Measurements from ENCODE around the gene SH2D5. TPM values are rescaled to one million over a fixed set of nuclear protein-coding genes. Genes with fewer than 3 reads are reported as not detected.
A peak's percentile ranks its signal among the peaks of the same experiment; 100 is the strongest.

The SH2D5 gene
- total RNA-seq, 2 experiments from 2014 or later: 2.7 to 2.8 TPM

DNA sequence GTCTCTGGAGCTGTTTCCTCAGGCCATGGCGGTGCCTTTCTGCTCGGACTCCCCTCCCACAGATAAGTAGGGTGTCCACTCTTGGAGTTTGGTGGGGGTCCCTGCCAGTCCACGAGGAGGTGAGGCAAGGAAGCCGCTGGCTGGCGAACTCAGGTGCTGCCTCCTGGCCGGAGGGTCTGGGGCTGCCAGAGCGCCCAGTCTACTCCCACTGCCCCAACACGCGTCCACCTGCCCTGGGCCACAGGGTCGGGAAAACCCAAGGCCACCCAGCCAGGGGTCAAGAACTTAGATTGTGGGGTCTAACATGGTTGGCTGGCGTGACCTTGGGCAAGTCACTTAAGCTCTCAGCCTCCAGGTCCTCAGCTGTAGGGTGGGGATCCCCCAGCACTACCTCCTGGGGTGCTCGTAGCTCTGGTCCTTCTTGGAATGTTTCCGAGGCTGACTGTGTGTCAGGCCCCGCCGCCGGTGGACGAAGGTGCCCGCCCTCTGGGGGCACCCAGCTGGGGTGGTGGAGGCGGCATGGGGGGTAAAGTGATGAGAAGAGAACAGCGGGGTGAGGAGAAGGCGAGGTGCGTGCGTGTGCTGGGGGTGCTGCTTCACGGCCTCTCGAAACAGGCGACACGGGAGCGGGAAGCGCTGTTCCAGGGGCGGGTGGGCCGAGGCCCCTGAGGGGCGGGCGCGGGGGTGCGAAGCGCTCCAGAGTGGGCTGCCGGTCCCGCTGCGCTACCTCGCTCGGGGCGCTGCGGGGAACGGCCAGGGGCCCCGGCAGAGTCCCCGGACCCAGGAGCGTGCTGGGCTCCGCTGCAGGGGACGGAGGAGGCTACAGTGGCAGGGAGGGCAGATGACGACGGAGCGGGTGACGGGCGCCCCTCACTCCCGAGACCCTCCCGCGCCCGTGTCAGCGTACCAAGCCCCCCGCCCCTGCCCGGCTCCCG, 1.2 kb downstream of the SH2D5 start:
- no peak overlapping the region for H3K27ac Mint-ChIP-seq

GRCh38 chr1:20730690-20731056, 1.8 kb downstream of the SH2D5 start:
- peaks cover 19% of the 10 kb centered on the region for H3K4me1 Mint-ChIP-seq
- H3K36me3 Mint-ChIP-seq: no peaks in the 10 kb centered on the region
- H3K27ac Mint-ChIP-seq: no peak overlapping the region
- DNase-seq: no peak
- H3K27me3 Mint-ChIP-seq: peaks cover 35% of the 10 kb centered on the region
- peak overlapping the region; percentile 7 for H3K4me3 Mint-ChIP-seq
- no peaks in the 10 kb centered on the region for H3K9me3 Mint-ChIP-seq

More for the DNA sequence above, 1.2 kb downstream of the SH2D5 start:
- no peaks in the 10 kb centered on the region for H3K36me3 Mint-ChIP-seq
- H3K4me1 Mint-ChIP-seq: peaks cover 19% of the 10 kb centered on the region
- peaks cover 35% of the 10 kb centered on the region for H3K27me3 Mint-ChIP-seq
- DNase-seq: peak; percentile 33
- H3K4me3 Mint-ChIP-seq: peak overlapping the region; percentile 75
- H3K9me3 Mint-ChIP-seq: no peaks in the 10 kb centered on the region

GRCh38 chr1:20729990-20730689, 2.4 kb downstream of the SH2D5 start:
- H3K36me3 Mint-ChIP-seq: no peaks in the 10 kb centered on the region
- DNase-seq: no peak
- no peak overlapping the region for H3K27ac Mint-ChIP-seq
- H3K4me1 Mint-ChIP-seq: peaks cover 19% of the 10 kb centered on the region
- H3K27me3 Mint-ChIP-seq: peaks cover 35% of the 10 kb centered on the region
- H3K9me3 Mint-ChIP-seq: no peaks in the 10 kb centered on the region
- no peak overlapping the region for H3K4me3 Mint-ChIP-seq

DNA sequence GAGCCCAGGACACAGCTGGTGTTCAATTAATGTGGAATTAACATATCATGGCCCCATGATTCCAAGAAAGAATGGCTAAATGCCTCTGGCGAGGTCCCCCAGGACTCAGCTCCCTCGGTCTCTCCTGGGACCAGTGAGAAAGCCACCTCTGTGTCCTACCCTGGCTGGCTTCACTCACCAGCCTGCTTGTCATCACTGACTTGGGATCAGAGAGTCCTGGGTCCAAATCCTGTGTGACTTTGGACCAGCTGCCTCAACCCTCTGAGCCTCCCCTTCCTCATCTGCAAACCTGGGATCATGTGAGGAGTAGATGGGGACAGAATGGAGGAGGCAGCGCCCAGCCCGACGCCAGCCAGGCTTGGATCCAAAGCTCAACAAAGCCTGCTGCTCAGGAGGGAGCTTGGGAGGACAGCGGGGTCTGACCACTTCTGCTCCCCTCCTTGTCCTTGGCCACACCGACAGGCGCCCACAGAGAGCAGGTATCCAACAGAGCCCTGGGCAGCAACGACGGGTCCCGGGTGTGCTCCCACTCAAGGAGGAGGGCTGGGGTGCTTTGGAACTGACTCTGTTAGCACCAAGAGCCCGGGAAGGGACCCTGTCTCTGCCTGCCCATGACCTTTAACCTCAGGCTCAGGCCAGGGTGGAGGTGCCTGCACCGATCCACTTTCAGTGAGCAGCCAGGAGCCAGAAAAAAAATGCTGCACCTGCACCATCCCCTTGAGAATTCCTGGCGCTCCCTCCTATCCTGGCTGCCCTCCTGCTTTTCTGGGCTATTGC, 3.2 kb downstream of the SH2D5 start:
- Mint-ChIP-seq H3K4me3 (no peak overlapping the region), H3K36me3 (no peaks in the 10 kb centered on the region), H3K9me3 (no peaks in the 10 kb centered on the region), H3K27me3 (peaks cover 35% of the 10 kb centered on the region), H3K4me1 (peaks cover 19% of the 10 kb centered on the region), H3K27ac (no peak overlapping the region)
- no peak for DNase-seq

- no peaks in the 10 kb centered on the region for H3K36me3 Mint-ChIP-seq
Observed at GRCh38 chr1:20728371-20729154, 3.9 kb downstream of the SH2D5 start.

DNA sequence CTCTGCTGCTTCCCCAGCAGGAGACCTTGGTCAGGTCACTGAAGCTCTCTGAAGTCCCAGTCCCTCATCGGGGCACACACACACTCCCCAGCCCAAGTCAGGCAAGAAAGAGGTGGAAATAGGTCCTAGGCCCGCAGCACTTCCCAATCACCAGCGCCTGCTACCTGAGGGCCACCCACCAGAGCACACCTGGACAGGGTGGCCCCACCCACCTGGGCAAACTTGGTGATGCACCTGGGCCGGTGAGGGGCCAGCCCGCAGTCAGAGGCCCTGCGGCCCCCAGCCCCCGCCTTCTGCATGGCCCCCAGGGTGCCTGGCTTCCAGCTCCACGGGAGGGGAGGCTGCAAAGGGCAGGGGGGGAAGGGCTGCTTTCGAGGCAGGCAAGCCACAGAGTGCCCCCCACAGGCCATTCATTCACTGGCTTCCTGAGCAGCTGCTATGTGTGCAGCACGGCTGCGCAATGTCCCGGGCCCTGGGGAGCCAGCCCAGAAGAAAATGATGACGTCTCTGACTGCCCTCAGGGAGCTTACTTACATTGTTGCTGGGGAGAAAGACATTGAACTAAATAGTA, 4.7 kb downstream of the SH2D5 start:
- H3K9me3 Mint-ChIP-seq: no peaks in the 10 kb centered on the region
- no peak overlapping the region for H3K27ac Mint-ChIP-seq
- no peaks in the 10 kb centered on the region for H3K36me3 Mint-ChIP-seq
- DNase-seq: no peak
- H3K4me3 Mint-ChIP-seq: no peak overlapping the region
- H3K27me3 Mint-ChIP-seq: peaks cover 35% of the 10 kb centered on the region
- peaks cover 11% of the 10 kb centered on the region for H3K4me1 Mint-ChIP-seq

More at GRCh38 chr1:20728371-20729154, 3.9 kb downstream of the SH2D5 start:
- Mint-ChIP-seq H3K27ac (no peak overlapping the region), H3K9me3 (no peaks in the 10 kb centered on the region), H3K27me3 (peaks cover 35% of the 10 kb centered on the region), H3K4me1 (peaks cover 16% of the 10 kb centered on the region), H3K4me3 (no peak overlapping the region)
- no peak for DNase-seq

DNA sequence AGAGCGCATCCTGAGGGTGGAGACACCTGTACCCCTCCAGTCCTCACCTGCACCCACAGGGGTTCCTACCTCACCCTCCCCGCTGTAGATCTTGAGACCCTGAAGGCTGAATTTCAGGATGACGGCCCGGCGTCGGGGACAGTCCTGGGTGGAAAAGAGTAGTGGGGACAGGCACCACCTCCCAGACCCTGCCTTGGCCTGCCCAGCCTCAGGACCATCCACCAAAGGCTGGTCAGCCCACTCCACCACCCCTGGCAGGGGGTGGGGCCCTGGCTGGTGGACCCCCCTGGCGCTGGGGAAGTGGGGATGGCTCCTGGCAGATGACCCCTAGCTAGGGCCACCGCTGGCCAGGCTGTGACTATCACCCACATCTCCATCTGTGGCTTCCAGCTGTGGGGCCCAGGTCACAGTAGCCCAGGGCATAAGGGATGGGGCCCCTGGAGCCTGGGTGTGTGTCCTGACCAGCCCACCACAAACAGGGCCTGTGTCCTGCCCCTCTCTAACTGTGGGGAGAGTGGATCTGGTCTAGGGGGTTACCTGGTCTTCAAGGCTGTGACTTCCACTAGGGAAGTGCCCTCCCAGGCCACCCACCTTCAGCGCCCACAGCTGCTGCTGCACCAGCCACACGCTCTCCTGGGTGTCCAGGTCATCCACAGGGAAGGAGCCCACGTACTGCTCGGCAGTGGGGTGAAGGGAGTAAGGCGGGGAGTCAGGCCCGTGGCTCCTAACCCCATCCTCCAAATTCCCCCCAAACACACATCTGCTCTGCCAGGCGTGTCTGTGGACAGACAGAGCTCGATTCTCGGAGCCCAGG, 5.4 kb downstream of the SH2D5 start:
- Mint-ChIP-seq H3K9me3 (no peaks in the 10 kb centered on the region), H3K27ac (no peak overlapping the region), H3K36me3 (no peaks in the 10 kb centered on the region), H3K4me1 (peaks cover 5% of the 10 kb centered on the region), H3K4me3 (no peak overlapping the region), H3K27me3 (peaks cover 35% of the 10 kb centered on the region)
- DNase-seq: no peak

- Mint-ChIP-seq H3K27me3 (peaks cover 32% of the 10 kb centered on the region), H3K27ac (no peak overlapping the region), H3K9me3 (no peaks in the 10 kb centered on the region), H3K4me1 (peaks cover 4% of the 10 kb centered on the region), H3K4me3 (no peak overlapping the region), H3K36me3 (no peaks in the 10 kb centered on the region)
- DNase-seq: no peak
Observed at GRCh38 chr1:20726118-20726911, 6.2 kb downstream of the SH2D5 start.

GRCh38 chr1:20725189-20726117, 7.0 kb downstream of the SH2D5 start:
- Mint-ChIP-seq H3K4me3 (no peak overlapping the region), H3K9me3 (no peaks in the 10 kb centered on the region), H3K27me3 (peaks cover 24% of the 10 kb centered on the region), H3K27ac (no peak overlapping the region), H3K4me1 (peaks cover 3% of the 10 kb centered on the region), H3K36me3 (no peaks in the 10 kb centered on the region)
- DNase-seq: no peak

DNA sequence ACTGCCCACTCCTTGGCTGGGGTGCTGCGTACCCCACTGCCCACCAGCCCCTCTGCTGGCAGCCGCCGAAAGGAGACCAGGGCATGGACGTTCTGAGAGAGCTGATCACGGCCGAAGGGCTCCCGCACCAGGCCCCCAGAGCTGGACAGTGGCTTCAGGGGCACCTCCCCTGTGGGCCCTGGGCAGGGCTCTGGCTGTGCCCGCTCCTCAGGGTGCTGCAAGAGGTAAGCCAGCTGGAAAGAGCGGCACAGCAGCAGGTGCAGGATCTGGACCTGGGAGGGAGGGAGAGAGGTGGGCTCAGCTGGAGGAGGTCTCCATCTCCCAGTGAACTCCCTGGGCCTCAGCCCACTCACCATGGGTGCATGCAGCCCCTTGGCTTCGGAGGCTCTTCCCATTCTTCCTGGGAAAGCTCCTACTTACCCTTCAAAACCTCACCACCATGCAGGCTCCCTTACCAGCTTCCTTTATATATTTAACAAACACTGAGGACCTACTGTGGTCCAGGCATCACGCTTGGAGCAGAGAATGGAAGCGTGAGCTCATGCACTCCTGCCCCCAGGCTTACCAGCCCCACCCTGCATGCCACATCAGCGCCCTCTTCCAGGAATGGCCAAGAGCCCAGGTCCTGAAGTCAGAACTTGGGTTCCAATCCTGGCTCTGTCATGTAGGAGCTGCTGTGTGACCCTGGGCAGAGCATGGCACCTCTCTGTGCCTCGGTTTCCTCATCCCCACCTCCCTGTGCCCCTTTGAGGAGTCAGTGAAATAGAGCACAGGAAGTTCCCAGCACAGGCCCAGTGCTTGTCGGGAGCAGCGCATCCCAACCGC, 7.9 kb downstream of the SH2D5 start:
- H3K27me3 Mint-ChIP-seq: peaks cover 15% of the 10 kb centered on the region
- no peaks in the 10 kb centered on the region for H3K9me3 Mint-ChIP-seq
- no peaks in the 10 kb centered on the region for H3K36me3 Mint-ChIP-seq
- no peaks in the 10 kb centered on the region for H3K4me1 Mint-ChIP-seq
- no peak overlapping the region for H3K27ac Mint-ChIP-seq
- no peak for DNase-seq
- H3K4me3 Mint-ChIP-seq: no peak overlapping the region

DNA sequence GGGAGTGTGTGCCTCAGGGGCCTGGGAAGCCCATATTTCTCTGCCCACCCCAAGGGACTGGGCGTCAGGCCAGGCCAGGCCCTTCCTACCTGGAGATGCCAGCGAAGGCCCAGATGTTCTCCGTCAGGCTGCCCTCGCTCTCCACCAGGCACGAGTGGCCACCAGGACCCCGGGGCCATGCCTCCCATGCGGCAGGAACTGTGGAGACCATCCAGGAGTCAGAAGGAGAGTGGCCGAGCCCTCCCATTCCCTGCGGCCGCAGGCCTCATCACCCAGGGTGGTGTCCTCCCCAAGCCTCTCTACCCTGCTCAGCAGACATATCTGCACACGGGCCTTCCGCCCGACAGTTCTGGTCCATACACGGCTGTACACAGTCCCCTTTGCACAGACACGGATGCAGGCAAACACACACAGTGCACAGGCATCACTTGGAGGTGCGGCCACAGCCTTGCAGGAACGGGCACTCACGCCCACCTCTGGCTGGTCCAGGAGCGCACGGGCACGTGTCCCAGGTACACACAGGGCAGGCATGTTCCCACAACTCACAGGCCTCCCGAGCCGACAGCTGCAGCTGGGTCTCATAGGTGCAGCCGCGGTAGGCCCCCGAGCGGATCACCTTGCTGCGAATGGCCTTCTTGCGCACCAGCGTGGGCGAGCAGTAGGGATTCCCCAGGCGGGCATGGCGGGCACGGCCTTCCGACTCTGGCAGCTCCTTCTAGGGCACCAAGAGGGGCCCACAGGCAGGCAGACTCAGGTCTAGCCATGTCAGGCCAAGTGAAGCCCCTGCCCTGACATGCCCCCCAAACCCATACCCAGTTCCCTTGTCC, 8.8 kb downstream of the SH2D5 start:
- no peak for DNase-seq
- H3K27ac Mint-ChIP-seq: no peak overlapping the region
- H3K27me3 Mint-ChIP-seq: peaks cover 17% of the 10 kb centered on the region
- H3K4me3 Mint-ChIP-seq: no peak overlapping the region
- peaks cover 1% of the 10 kb centered on the region for H3K36me3 Mint-ChIP-seq
- H3K9me3 Mint-ChIP-seq: no peaks in the 10 kb centered on the region
- no peaks in the 10 kb centered on the region for H3K4me1 Mint-ChIP-seq
